GM11168 (cell line): Measurements from ENCODE around the gene ITGA3.
"Not testable (repeated sequence)": the region's sequence is repeated elsewhere in the genome, so short reads cannot be mapped to it uniquely, and the experiment has no call there.

Experiments used
- in situ Hi-C: fragments of 300-500 bp; cut with MboI; formaldehyde crosslinking; loops from one replicate; pipeline ENCODE4 v1.12.0; 2022; ENCODE audit warnings: low sequenced_read_pairs; ENCODE audit not compliant: unreplicated experiment

The ITGA3 gene

GRCh38 chr17:50034498-50035364, 21.2 kb upstream of the ITGA3 start:
- in situ Hi-C loops, result loop anchor here (5.0 kb wide), 1 partner anchor 58 kb away; no protein-coding TSS in a partner anchor

- in situ Hi-C loops, result loop anchor here (5.0 kb wide), 1 partner anchor 57 kb away; no protein-coding TSS in a partner anchor
These were observed 20.5 kb upstream of the ITGA3 start for GRCh38 chr17:50035421-50035879.

GRCh38 chr17:50035945-50036344, 20.0 kb upstream of the ITGA3 start:
- in situ Hi-C loops, result loop anchor here (5.0 kb wide), 1 partner anchor 56 kb away; no protein-coding TSS in a partner anchor

GRCh38 chr17:50036455-50037261, 19.3 kb upstream of the ITGA3 start:
- in situ Hi-C loops, result loop anchor here (5.0 kb wide), 1 partner anchor 56 kb away; no protein-coding TSS in a partner anchor

- in situ Hi-C loops, result loop anchor here (5.0 kb wide), 1 partner anchor 55 kb away; no protein-coding TSS in a partner anchor
These were observed 18.4 kb upstream of the ITGA3 start for GRCh38 chr17:50037321-50038107.

- in situ Hi-C loops, result loop anchor here (5.0 kb wide), 1 partner anchor 53 kb away; no protein-coding TSS in a partner anchor
These were observed 16.9 kb upstream of the ITGA3 start for GRCh38 chr17:50039058-50039457.

- in situ Hi-C loops, result not testable (repeated sequence)
These were observed 15.4 kb upstream of the ITGA3 start for GRCh38 chr17:50040496-50040895.

GRCh38 chr17:50042211-50042610, 13.7 kb upstream of the ITGA3 start:
- in situ Hi-C loops, result no loop called here

GRCh38 chr17:50043290-50044148, 12.4 kb upstream of the ITGA3 start:
- in situ Hi-C loops, result no loop called here

GRCh38 chr17:50044483-50044882, 11.4 kb upstream of the ITGA3 start:
- in situ Hi-C loops, result no loop called here

GRCh38 chr17:50045154-50045553, 10.8 kb upstream of the ITGA3 start:
- in situ Hi-C loops, result no loop called here

- in situ Hi-C loops, result no loop called here
These were observed 9.7 kb upstream of the ITGA3 start for GRCh38 chr17:50046179-50046578.

GRCh38 chr17:50046667-50047066, 9.2 kb upstream of the ITGA3 start:
- in situ Hi-C loops, result no loop called here

GRCh38 chr17:50047083-50047482, 8.8 kb upstream of the ITGA3 start:
- in situ Hi-C loops, result no loop called here

- in situ Hi-C loops, result no loop called here
These were observed 8.3 kb upstream of the ITGA3 start for GRCh38 chr17:50047488-50048126.

GRCh38 chr17:50048146-50048720, 7.7 kb upstream of the ITGA3 start:
- in situ Hi-C loops, result no loop called here

- in situ Hi-C loops, result no loop called here
These were observed 6.9 kb upstream of the ITGA3 start for GRCh38 chr17:50048988-50049387.

- in situ Hi-C loops, result no loop called here
These were observed 6.3 kb upstream of the ITGA3 start for GRCh38 chr17:50049636-50050035.
